Stimulated activated CD8-positive, alpha-beta memory T cell treated with anti-CD3 and anti-CD28 coated beads, Interleukin-7, amount 100 ng/mL, for 48 hours (primary cell): Measurements from ENCODE around the gene MAB21L1.

Experiments
- DNase-seq, 2 donors: peaks; one replicate each; pipeline ENCODE4 v3.0.0-alpha.2; 2020; ENCODE audit warnings: low read depth in 1 of 2; ENCODE audit errors: extremely low read depth in 1 of 2

The MAB21L1 gene

GRCh38 chr13:35475960-35476943, at the start of gene MAB21L1:
TSS of gene MAB21L1 (minus strand) at chr13:35476689. CDS start at chr13:35476138, 551 bp downstream.
- no peak for DNase-seq

- no peak for DNase-seq
Observed at GRCh38 chr13:35524171-35524570, 47.7 kb upstream of the MAB21L1 start.

GRCh38 chr13:35518337-35518946, 42.0 kb upstream of the MAB21L1 start:
- DNase-seq = no peak

GRCh38 chr13:35514801-35515502, 38.5 kb upstream of the MAB21L1 start:
- DNase-seq = no peak

- no peak for DNase-seq
Observed at GRCh38 chr13:35514061-35514477, 37.6 kb upstream of the MAB21L1 start.

- DNase-seq = no peak
Observed at GRCh38 chr13:35512271-35512920, 35.9 kb upstream of the MAB21L1 start.

GRCh38 chr13:35502456-35502855, 26.0 kb upstream of the MAB21L1 start:
- no peak for DNase-seq

- DNase-seq = no peak
Observed at GRCh38 chr13:35501661-35502235, 25.3 kb upstream of the MAB21L1 start.

- DNase-seq = no peak
Observed at GRCh38 chr13:35500144-35500543, 23.7 kb upstream of the MAB21L1 start.

GRCh38 chr13:35499676-35500075, 23.2 kb upstream of the MAB21L1 start:
- DNase-seq = no peak

GRCh38 chr13:35499196-35499662, 22.7 kb upstream of the MAB21L1 start:
- DNase-seq = no peak

- DNase-seq = no peak
Observed at GRCh38 chr13:35498231-35498630, 21.7 kb upstream of the MAB21L1 start.

- no peak for DNase-seq
Observed at GRCh38 chr13:35496761-35497386, 20.4 kb upstream of the MAB21L1 start.

GRCh38 chr13:35496006-35496405, 19.5 kb upstream of the MAB21L1 start:
- no peak for DNase-seq

GRCh38 chr13:35489050-35489449, 12.6 kb upstream of the MAB21L1 start:
- DNase-seq = no peak

- no peak for DNase-seq
Observed at GRCh38 chr13:35485424-35485823, 8.9 kb upstream of the MAB21L1 start.

- no peak for DNase-seq
Observed at GRCh38 chr13:35484384-35484783, 7.9 kb upstream of the MAB21L1 start.

- DNase-seq = no peak
Observed at GRCh38 chr13:35483761-35484160, 7.3 kb upstream of the MAB21L1 start.

- DNase-seq = no peak
Observed at GRCh38 chr13:35482527-35482926, 6.0 kb upstream of the MAB21L1 start.

- no peak for DNase-seq
Observed at GRCh38 chr13:35481777-35482176, 5.3 kb upstream of the MAB21L1 start.
